Measurements from ENCODE around the gene MOK.

The MOK gene

DNA sequence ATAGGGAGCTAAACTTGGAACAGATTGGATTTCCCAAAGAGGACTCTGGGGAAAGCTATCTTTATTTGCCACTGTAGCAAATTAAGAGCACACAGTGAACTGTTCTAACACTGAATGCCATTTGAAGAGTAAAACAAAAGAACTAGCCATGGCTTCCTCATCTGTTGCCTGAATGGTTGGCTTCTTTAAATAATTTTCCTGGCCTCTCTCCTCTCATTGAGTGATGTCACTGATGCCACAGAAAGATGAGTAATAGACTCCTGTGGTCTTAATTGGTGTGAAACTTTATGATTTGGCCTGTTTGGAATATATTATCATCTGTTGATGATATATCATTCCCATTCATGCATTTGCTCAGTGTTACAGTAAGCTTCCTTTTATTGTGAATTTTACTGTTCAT, 122.8 kb downstream of the MOK start:
- no peaks in the 10 kb centered on the region for H3K9me3 Mint-ChIP-seq
- no peak overlapping the region for H3K27ac Mint-ChIP-seq
- H3K27me3 Mint-ChIP-seq: no peaks in the 10 kb centered on the region
- ATAC-seq (ENCODE audit: low read depth) (no peak), DNase-seq (ENCODE audit: low spot score in 2 of 2) (no peak)
- no peak overlapping the region for H3K4me3 Mint-ChIP-seq
- peaks cover 35% of the 10 kb centered on the region for H3K4me1 Mint-ChIP-seq
- peaks cover 2% of the 10 kb centered on the region for H3K36me3 Mint-ChIP-seq

DNA sequence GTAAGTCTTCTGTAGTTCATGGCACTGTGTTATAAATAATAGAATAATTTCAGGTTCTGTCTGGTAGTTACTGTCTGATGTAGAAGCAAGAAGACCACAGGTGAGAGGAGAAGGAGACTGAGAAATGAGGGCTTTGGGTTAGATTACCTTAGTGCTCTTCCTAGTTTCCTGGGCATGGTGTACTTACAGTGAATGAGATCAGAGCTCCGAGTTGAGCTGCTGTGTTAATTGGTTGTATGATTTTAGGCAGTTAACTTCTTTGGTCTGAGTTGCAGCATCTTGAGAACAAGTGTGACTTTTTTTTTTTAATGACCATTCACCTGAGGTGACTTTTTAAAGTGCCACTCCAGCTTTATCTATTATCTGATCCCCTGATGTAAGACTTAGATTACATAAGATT, 123.8 kb downstream of the MOK start:
- no peak overlapping the region for H3K27ac Mint-ChIP-seq
- peaks cover 39% of the 10 kb centered on the region for H3K4me1 Mint-ChIP-seq

DNA sequence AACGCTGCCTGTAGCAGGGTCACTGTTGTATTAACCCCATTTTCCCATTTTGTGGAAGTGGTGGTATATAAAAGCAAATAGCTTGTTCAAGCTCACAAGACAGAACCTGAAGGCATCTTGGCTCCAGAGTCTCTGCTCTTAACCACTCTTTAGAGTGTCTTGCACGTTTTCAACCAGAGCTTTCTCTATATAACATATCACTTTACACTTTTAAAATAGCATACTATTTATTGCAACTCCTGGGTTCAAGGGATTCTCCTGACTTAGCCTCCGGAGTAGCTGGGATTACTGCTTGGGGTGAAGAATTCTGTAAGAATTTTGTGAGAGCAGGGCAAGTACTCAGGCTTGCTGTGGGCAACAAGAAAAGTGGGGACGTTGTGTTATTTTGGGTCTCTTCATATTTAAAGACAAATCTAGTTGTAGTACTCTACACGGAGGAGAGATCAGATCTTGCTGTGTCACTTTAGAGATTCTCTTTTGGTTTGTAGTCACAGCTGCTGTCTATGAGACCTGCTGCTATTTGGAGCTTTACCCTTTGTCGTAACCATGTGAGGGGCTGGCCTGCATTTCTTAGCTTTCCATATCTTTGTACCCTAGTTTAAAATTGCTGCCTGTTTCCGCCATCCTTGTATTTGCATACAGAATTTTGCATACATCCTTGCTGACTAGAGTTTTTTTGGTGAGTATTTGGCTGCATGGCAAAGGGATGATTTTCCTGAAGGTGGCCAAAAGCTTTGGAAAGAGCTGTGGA, 124.5 kb downstream of the MOK start:
- H3K27me3 Mint-ChIP-seq: no peaks in the 10 kb centered on the region
- no peak overlapping the region for H3K27ac Mint-ChIP-seq
- DNase-seq (ENCODE audit: low spot score in 2 of 2) (no peak), ATAC-seq (ENCODE audit: low read depth) (no peak)
- H3K4me1 Mint-ChIP-seq: peaks cover 38% of the 10 kb centered on the region
- peaks cover 2% of the 10 kb centered on the region for H3K36me3 Mint-ChIP-seq
- no peaks in the 10 kb centered on the region for H3K9me3 Mint-ChIP-seq
- peak overlapping the region; percentile 9 for H3K4me3 Mint-ChIP-seq

More for the DNA sequence above, 123.8 kb downstream of the MOK start:
- ATAC-seq (ENCODE audit: low read depth) (no peak), DNase-seq (ENCODE audit: low spot score in 2 of 2) (no peak)
- no peaks in the 10 kb centered on the region for H3K27me3 Mint-ChIP-seq
- peaks cover 2% of the 10 kb centered on the region for H3K36me3 Mint-ChIP-seq
- no peak overlapping the region for H3K4me3 Mint-ChIP-seq
- H3K9me3 Mint-ChIP-seq: no peaks in the 10 kb centered on the region

Measured in memory B cell (primary cell).